ENCODE data around the gene LCLAT1.
A peak's percentile ranks its signal among the peaks of the same experiment; 100 is the strongest.

The LCLAT1 gene

DNA sequence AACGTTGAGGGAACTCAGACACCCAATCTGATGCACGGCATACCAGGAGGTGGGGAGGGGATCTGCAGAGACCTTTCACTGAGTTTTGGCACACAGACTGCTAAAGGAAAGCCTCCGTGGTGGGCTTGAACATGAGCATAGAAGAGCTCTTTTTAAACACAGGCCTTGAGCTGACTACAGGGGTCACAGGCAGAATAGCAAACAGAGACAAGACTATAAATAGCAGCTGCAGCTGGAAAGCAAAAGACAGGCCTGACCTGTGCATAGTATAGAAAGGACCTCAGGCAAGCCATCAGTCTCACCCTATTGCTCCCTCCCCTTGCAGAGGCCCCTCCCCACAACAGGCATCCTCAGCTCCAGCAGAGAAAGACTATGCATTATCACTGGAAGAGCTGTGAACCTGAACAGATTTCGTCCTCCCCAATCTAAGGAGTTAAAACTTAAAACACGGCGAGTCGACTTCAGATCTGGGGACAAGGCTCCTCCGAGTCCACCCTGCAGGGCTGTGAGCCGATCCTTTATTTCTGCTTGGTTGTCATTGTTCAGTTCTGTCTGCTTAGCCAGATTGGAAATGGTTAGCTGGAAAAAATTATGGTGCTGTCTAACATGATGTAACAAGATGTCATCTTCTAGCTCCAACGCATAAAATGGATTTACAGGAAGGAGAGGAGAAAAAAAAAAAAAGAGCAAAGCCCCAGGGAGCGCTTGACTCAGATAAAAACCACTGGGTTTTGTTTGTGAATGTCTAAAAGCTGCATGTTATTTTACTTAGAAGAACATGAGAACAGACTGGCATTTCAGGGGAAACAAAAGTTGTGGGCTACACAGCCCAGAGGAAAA, 25.2 kb upstream of the LCLAT1 start (continued):
- TF ChIP-seq, protein P1, sequence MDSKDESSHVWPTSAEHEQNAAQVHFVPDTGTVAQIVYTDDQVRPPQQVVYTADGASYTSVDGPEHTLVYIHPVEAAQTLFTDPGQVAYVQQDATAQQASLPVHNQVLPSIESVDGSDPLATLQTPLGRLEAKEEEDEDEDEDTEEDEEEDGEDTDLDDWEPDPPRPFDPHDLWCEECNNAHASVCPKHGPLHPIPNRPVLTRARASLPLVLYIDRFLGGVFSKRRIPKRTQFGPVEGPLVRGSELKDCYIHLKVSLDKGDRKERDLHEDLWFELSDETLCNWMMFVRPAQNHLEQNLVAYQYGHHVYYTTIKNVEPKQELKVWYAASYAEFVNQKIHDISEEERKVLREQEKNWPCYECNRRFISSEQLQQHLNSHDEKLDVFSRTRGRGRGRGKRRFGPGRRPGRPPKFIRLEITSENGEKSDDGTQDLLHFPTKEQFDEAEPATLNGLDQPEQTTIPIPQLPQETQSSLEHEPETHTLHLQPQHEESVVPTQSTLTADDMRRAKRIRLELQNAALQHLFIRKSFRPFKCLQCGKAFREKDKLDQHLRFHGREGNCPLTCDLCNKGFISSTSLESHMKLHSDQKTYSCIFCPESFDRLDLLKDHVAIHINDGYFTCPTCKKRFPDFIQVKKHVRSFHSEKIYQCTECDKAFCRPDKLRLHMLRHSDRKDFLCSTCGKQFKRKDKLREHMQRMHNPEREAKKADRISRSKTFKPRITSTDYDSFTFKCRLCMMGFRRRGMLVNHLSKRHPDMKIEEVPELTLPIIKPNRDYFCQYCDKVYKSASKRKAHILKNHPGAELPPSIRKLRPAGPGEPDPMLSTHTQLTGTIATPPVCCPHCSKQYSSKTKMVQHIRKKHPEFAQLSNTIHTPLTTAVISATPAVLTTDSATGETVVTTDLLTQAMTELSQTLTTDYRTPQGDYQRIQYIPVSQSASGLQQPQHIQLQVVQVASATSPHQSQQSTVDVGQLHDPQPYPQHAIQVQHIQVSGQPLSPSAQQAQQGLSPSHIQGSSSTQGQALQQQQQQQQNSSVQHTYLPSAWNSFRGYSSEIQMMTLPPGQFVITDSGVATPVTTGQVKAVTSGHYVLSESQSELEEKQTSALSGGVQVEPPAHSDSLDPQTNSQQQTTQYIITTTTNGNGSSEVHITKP (tag by site-specific recombination; IDR thresholded peaks at IDR 0.05), result 0 out of 2 replicates have a peak, but pooled peaks have one; percentile 25
- TF ChIP-seq ZNF335 (tag by site-specific recombination; conservative IDR thresholded peaks at IDR 0.05) (peak; percentile 44), ZIC2 (tag by site-specific recombination; IDR thresholded peaks at IDR 0.05) (peak; percentile 41; the same call in 1 of the 2 replicates), ZNF426 (tag by site-specific recombination; IDR thresholded peaks at IDR 0.05) (no peak)

DNA sequence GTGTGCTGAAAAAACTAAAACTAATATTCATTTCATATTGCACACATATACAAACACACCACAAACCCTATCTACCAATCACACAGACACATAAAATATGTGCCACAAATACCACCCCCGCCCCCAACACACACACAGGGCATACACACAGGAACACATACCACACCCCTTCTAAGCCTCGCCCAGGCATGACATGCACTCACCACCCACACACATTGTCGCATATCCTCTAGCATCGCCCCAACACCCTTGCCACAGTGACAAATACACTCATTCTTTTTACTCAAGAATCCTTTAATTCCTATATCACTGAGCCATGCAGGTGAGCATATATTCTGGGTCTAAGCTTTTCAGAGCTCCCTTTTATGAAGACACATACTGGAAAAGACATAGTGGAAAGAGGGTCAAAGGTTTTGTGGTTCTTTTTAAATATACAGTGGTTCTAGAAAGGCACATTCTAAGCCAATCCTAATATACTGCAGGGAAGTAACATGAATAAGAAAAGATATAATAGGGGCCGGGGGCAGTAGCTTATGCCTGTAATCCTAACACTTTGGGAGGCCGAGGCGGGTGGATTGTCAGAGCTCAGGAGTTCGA, 24.5 kb upstream of the LCLAT1 start:
- Histone ChIP-seq H3K27ac (ENCODE audit: extremely low read depth, low read depth, low read length) (peak overlapping the region; percentile 44; the same call in 1 of the 2 replicates), H3K4me3 (ENCODE audit: low read depth, low read length) (no peak overlapping the region), H3K9me3 (ENCODE audit: control insufficient read depth, insufficient read depth, low read depth, low read length) (no peaks in the 10 kb centered on the region), H3K36me3 (ENCODE audit: control insufficient read depth in 2 of 2, insufficient read depth in 1 of 2, low read length in 2 of 2) (no peaks in the 10 kb centered on the region), H3K4me1 (ENCODE audit: control insufficient read depth, insufficient read depth, low read length) (peaks cover 8% of the 10 kb centered on the region; the same call in 1 of the 2 replicates)
- ChIA-PET CTCF (interaction anchor here (0.6 to 1.7 kb wide), 5 partner anchors 12 to 289 kb away, joined by 3 to 9 read pairs (median 3); no protein-coding TSS in a partner anchor), POLR2A (interaction anchor here (0.6 to 1.9 kb wide), 4 partner anchors 10 to 190 kb away, joined by 3 to 6 read pairs (median 4); partner anchors contain the start of gene LCLAT1)
- TF ChIP-seq KLF9 (tag by site-specific recombination; IDR thresholded peaks at IDR 0.05; ENCODE audit: low read depth) (peak; percentile 36; the same call in 1 of the 2 replicates), SP3 (tag by site-specific recombination; IDR thresholded peaks at IDR 0.05) (peak; percentile 21; the same call in 1 of the 2 replicates), ZEB2 (tag by site-specific recombination; IDR thresholded peaks at IDR 0.05) (0 out of 2 replicates have a peak, but pooled peaks have one; percentile 4), KLF1 (tag by site-specific recombination; IDR thresholded peaks at IDR 0.05) (peak; percentile 88), ZNF335 (tag by site-specific recombination; conservative IDR thresholded peaks at IDR 0.05) (peak; percentile 53), KLF16 (tag by site-specific recombination; IDR thresholded peaks at IDR 0.05) (0 out of 2 replicates have a peak, but pooled peaks have one; percentile 24), EGR2 (tag by site-specific recombination; IDR thresholded peaks at IDR 0.05; ENCODE audit: low read depth) (peak; percentile 83), ZNF521 (tag by site-specific recombination; IDR thresholded peaks at IDR 0.05) (no peak), ZNF211 (tag by site-specific recombination; IDR thresholded peaks at IDR 0.05; ENCODE audit: low read depth) (no peak), ZFHX2 (tag by site-specific recombination; conservative IDR thresholded peaks at IDR 0.05) (peak; percentile 93), ZBTB17 (tag by site-specific recombination; IDR thresholded peaks at IDR 0.05) (peak; percentile 27)
- TF ChIP-seq, protein P1 (tag by site-specific recombination; IDR thresholded peaks at IDR 0.05), result 0 out of 2 replicates have a peak, but pooled peaks have one; percentile 3
- TF ChIP-seq, protein P2, sequence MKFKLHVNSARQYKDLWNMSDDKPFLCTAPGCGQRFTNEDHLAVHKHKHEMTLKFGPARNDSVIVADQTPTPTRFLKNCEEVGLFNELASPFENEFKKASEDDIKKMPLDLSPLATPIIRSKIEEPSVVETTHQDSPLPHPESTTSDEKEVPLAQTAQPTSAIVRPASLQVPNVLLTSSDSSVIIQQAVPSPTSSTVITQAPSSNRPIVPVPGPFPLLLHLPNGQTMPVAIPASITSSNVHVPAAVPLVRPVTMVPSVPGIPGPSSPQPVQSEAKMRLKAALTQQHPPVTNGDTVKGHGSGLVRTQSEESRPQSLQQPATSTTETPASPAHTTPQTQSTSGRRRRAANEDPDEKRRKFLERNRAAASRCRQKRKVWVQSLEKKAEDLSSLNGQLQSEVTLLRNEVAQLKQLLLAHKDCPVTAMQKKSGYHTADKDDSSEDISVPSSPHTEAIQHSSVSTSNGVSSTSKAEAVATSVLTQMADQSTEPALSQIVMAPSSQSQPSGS (tag by site-specific recombination; IDR thresholded peaks at IDR 0.05; ENCODE audit: low read depth), result no peak
- TF ChIP-seq, protein P3, sequence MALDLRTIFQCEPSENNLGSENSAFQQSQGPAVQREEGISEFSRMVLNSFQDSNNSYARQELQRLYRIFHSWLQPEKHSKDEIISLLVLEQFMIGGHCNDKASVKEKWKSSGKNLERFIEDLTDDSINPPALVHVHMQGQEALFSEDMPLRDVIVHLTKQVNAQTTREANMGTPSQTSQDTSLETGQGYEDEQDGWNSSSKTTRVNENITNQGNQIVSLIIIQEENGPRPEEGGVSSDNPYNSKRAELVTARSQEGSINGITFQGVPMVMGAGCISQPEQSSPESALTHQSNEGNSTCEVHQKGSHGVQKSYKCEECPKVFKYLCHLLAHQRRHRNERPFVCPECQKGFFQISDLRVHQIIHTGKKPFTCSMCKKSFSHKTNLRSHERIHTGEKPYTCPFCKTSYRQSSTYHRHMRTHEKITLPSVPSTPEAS (tag by site-specific recombination; IDR thresholded peaks at IDR 0.05), result no peak
- TF ChIP-seq, protein P4, sequence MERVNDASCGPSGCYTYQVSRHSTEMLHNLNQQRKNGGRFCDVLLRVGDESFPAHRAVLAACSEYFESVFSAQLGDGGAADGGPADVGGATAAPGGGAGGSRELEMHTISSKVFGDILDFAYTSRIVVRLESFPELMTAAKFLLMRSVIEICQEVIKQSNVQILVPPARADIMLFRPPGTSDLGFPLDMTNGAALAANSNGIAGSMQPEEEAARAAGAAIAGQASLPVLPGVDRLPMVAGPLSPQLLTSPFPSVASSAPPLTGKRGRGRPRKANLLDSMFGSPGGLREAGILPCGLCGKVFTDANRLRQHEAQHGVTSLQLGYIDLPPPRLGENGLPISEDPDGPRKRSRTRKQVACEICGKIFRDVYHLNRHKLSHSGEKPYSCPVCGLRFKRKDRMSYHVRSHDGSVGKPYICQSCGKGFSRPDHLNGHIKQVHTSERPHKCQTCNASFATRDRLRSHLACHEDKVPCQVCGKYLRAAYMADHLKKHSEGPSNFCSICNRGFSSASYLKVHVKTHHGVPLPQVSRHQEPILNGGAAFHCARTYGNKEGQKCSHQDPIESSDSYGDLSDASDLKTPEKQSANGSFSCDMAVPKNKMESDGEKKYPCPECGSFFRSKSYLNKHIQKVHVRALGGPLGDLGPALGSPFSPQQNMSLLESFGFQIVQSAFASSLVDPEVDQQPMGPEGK (tag by site-specific recombination; IDR thresholded peaks at IDR 0.05), result 0 out of 2 replicates have a peak, but pooled peaks have one; percentile 27

Data from HEK293 (cell line).